Non-pigmented ciliary epithelial cell (primary cell): ENCODE results near the gene MYCN.
"Not testable (repeated sequence)": the region's sequence is repeated elsewhere in the genome, so short reads cannot be mapped to it uniquely, and the experiment has no call there.

Source experiments
- DNase-seq: peaks from one replicate; pipeline ENCODE4 v3.0.0-alpha.2; 2010; ENCODE audit warnings: low read depth

MYCN gene

DNA sequence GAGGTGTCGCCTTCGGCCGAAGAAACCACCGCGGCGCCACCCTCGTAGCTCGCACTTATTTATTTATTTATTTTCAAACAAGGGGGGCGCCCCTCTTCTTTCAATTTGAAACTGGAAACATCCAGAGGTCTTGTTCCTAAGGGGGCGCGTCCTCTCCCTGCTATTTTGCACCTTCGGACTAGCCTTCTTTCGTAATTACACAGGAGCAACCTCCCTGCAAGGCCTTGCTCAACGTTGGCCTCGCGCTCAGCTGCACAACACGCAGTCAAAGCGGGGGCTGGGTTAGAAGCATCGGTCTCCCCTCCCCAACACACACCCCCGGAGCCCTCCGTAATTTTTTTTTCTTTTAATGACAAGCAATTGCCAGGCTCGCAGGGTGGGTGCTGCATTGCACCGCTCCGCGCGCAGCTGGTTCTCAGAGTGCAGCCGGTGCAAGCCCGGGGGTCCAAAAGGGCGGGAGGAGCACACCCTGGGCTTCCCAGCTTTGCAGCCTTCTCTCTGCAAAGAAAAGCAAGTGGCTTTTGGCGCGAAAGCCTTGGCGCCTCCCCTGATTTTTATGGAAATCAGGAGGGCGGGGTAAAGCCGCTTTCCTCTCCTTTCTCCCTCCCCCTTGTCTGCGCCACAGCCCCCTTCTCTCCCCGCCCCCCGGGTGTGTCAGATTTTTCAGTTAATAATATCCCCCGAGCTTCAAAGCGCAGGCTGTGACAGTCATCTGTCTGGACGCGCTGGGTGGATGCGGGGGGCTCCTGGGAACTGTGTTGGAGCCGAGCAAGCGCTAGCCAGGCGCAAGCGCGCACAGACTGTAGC is at the start of gene MYCN:
Gene MYCN, plus strand, starts transcription at position 697 of the 807 bp plus-strand sequence. CDS start 1,515 bp downstream, outside the sequence.
- DNase-seq, result no peak

DNA sequence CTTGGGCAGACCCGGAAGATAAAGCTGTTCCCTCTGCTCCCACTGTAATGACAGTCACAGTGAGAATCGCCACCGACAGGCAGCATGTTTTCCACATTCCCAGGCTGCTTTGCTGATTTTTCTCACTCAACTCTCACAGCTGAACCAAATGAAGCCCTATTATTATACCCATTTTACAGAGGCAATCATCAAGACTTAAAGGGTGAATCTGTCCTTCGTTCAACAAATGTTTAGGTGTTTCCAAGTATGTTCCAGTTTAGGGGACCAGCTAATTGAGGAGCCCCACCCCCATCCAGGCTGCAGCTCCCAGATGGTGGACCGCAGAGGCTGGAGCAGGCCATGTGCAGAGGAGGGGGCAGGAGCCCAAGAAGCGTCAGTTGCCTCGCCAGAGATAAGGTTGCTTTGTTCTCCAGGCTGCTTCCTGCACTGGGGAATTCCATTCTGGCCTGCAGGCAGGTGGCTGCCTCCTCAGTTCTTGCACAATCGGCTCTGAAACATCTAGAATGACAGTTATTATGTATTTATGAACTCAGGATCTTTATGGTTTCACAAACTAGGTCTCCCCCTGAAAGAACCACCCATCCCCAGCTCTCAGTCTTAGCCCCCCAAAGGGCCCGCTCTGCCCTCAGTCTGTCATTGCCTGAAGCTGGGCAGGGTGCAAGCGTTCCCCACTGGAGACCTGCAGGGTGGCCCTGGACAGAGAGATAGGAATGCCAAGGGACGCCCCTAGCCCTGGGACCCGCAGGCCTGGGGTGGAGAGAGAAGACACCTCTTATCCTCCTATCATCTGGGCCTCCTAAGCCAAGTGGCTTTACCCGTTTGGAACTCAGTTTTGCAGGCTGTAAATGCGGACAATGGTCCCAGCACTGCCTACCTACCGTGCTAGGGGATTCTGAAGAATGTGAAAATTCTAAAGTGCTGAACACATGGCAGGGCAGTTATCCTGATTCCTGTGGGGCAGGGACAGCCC is 49.1 kb upstream of the MYCN start:
- DNase-seq, result peak; percentile 28

- no peak for DNase-seq
Measured at GRCh38 chr2:15892151-15892880, 48.0 kb upstream of the MYCN start.

GRCh38 chr2:15893085-15893484 is 47.3 kb upstream of the MYCN start:
- DNase-seq, result no peak

GRCh38 chr2:15893689-15894480 is 46.5 kb upstream of the MYCN start:
- DNase-seq, result no peak

GRCh38 chr2:15894481-15895144 is 45.7 kb upstream of the MYCN start:
- DNase-seq, result no peak

- DNase-seq, result no peak
Measured at GRCh38 chr2:15895615-15896469, 44.5 kb upstream of the MYCN start.

DNA sequence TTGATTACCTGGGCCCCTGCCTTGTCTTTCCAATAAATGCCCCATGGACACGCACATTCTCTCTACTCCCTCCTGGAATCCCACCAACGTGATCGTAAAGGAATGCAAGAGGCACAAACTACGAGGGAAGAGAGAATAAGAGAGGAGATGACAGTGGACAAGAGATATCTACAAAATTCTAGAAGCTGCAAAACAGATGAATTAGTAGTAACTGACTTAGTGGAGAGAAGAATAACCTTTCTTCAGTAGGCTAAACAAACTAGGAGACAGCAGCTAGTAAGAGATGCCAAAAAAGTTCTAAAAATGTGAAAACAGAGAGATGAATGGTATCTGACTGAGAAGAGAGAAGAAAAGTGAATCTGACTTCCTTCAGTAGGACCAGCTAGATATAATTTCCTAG is 43.5 kb upstream of the MYCN start:
- DNase-seq, result no peak

- no peak for DNase-seq
Measured at GRCh38 chr2:15897431-15898098, 42.8 kb upstream of the MYCN start.

DNA sequence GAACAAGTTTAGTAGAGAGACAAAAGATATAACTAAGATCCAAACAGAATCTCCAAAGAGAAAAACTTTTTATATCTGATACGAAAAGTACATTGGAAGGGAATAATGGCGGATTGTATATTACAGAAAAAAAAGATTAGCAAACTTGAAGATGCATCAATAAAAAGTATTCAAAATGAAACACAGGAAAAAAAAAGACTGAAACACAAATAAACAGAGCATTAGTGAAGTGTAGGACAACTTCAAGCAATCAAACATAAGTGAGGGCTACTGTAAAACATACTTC is 41.1 kb upstream of the MYCN start:
- DNase-seq, result no peak

DNA sequence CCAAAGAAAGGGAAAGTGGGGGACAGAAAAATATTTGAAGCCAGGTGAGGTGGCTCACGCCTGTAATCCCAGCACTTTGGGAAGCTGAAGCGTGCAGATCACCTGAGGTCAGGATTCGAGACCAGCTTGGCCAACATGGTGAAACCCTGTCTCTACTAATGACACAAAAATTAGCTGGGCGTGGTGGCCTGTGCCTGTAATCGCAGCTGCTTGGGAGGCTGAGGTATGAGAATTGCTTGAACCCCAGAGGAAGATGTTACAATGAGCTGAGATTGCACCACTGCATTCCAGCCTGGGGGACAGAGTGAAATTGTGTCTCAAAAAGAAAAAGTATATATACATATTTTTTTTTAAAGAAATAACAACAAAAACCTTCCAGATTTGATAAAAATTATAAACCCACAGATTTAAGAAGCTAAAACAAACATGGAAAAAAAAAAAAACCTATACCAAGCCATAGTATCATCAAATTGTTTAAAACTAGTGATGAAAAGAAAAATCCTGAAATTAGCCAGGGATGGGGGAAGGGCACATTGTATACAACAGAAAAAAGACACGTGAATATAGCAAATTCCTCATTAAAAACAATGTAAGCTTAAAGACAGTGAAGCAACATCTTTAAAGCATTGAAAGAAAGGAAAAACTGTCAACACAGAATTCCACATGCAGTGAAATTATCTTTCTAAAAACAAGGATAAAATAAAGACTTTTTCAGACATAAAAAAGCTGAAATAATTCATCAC is 40.4 kb upstream of the MYCN start:
- DNase-seq, result no peak

GRCh38 chr2:15901095-15901807 is 39.1 kb upstream of the MYCN start:
- DNase-seq, result no peak

DNA sequence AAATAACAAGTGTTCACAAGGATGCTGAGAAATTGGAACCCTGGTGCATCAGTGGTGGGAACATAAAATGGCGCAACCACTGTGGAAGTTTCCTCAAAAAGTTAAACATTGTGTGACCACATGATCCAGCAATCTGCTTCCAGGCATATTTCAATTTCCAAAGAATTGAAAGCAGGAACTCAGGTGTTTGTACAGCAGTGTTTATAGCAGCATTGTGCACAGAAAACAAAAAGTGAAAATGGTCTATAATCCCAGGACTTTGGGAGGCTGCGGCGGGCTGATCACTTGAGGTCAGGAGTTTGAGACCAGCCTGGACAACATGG is 38.6 kb upstream of the MYCN start:
- DNase-seq, result no peak

- DNase-seq, result not testable (repeated sequence)
Measured at GRCh38 chr2:15903910-15904309, 36.4 kb upstream of the MYCN start.

- DNase-seq, result no peak
Measured at GRCh38 chr2:15905267-15905645, 35.1 kb upstream of the MYCN start.

GRCh38 chr2:15905986-15906491 is 34.3 kb upstream of the MYCN start:
- DNase-seq, result no peak

- DNase-seq, result no peak
Measured at GRCh38 chr2:15906778-15907177, 33.6 kb upstream of the MYCN start.
